SJCRH30 (cell line): Measurements from ENCODE around the gene ABI2. TPM values are rescaled to one million over a fixed set of nuclear protein-coding genes. Genes with fewer than 3 reads are reported as not detected.

Experiments used
- DNase-seq, 2 experiments: peaks; one replicate each; pipeline ENCODE4 v3.0.0-alpha.2; 2015 to 2020
- H3K27ac ChIP-seq: fragments of 250-450 bp; sonication (Bioruptor Pico); 2 replicates; pipeline ENCODE4 v1.5.1; 2020; ENCODE audit warnings: mild to moderate bottlenecking, moderate library complexity
- H3K27me3 ChIP-seq: fragments of 250-450 bp; sonication (Bioruptor Pico); 2 replicates; pipeline ENCODE4 v1.5.1; 2020; ENCODE audit warnings: mild to moderate bottlenecking, moderate library complexity
- H3K36me3 ChIP-seq: fragments of 250-450 bp; sonication (Bioruptor Pico); 2 replicates; pipeline ENCODE4 v1.5.1; 2020; ENCODE audit warnings: mild to moderate bottlenecking, moderate library complexity
- H3K4me1 ChIP-seq: fragments of 250-450 bp; sonication (Bioruptor Pico); 2 replicates; pipeline ENCODE4 v1.5.1; 2020; ENCODE audit warnings: mild to moderate bottlenecking, moderate library complexity
- H3K4me3 ChIP-seq: fragments of 250-450 bp; sonication (Bioruptor Pico); 2 replicates; pipeline ENCODE4 v1.5.1; 2020; ENCODE audit warnings: mild to moderate bottlenecking, moderate library complexity
- H3K9me3 ChIP-seq: fragments of 250-450 bp; sonication (Bioruptor Pico); replicated peaks from 2 replicates; pipeline ENCODE4 v1.5.1; 2020; ENCODE audit warnings: mild to moderate bottlenecking, moderate library complexity
- total RNA-seq: library from RNA; depleted of rRNA; stranded (reverse); fragments of >200 nt; shearing (Covaris generic); gene quantifications from 2 replicates; pipeline ENCODE4 v1.2.3, GENCODE V29; 2014

Gene ABI2
- total RNA-seq, 1 experiment from 2014 or later, result 95.0 TPM

DNA sequence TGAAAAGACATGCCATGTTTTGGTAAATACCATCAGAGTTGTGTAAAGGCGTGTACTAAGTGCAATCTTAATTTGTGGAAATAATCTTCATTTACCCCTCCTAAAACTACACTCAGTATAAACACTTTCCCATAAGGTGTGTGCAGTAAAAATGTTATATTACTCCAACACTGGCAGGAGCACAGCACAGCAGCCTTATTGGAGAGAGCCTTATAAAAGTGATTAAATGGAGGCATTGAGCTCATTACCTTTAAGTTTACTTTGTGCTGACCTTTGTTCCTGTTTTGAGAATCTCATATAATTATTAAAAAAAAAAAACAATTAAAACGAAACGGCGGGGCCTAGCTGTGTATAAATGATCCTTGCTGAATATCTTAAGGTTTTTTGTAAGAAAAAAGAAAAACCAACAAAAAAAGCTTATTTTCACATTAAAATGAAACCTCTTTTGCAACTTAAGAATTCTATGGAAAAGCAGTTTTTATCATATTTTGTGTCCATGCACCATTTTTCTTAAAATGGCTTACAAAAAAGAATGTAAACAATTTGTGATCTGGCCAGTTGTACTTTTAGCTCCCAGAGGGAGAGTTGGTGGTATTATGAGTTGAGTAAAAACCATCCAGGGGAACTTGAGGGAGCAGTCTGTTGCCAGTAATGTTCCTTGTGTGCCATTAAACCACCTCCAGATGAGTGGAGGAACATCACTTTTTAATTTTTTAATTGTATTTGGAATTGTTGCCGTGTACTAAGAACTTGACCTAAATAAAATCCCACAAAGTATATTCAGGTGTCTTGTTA is 103.4 kb downstream of the ABI2 start:
- no peak for DNase-seq
- no peak overlapping the region for H3K27ac ChIP-seq
- no peak overlapping the region for H3K4me3 ChIP-seq
- no peaks in the 10 kb centered on the region for H3K4me1 ChIP-seq
- H3K36me3 ChIP-seq, result peaks cover 26% of the 10 kb centered on the region
- no peaks in the 10 kb centered on the region for H3K27me3 ChIP-seq
- no peaks in the 10 kb centered on the region for H3K9me3 ChIP-seq

DNA sequence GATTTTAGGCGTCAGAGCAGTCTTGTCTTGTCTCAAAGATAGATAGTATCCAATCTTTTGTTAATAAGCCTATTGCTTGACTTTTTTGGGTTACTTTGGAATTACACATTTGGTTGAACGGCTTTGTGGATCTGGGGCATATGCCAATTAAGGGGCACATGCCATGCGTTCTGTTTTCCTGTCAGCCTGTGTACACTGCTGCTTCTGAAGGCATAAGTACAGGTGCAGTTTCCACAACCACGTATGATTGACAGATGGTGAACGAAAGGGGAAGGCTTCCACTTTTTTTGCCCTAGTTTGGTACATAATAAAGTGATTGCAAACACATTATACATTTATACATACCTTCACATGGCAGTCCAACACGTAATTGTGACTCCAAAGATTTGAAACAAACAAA is 104.6 kb downstream of the ABI2 start:
- Histone ChIP-seq H3K9me3 (no peaks in the 10 kb centered on the region), H3K4me3 (no peak overlapping the region), H3K27me3 (no peaks in the 10 kb centered on the region), H3K4me1 (no peaks in the 10 kb centered on the region), H3K27ac (no peak overlapping the region), H3K36me3 (peaks cover 36% of the 10 kb centered on the region)
- no peak for DNase-seq

- no peaks in the 10 kb centered on the region for H3K27me3 ChIP-seq
- DNase-seq, result no peak
- no peaks in the 10 kb centered on the region for H3K4me1 ChIP-seq
- no peaks in the 10 kb centered on the region for H3K9me3 ChIP-seq
- no peak overlapping the region for H3K27ac ChIP-seq
- peaks cover 53% of the 10 kb centered on the region for H3K36me3 ChIP-seq
- H3K4me3 ChIP-seq, result no peak overlapping the region
These were observed 108.3 kb downstream of the ABI2 start for GRCh38 chr2:203436496-203436895.

DNA sequence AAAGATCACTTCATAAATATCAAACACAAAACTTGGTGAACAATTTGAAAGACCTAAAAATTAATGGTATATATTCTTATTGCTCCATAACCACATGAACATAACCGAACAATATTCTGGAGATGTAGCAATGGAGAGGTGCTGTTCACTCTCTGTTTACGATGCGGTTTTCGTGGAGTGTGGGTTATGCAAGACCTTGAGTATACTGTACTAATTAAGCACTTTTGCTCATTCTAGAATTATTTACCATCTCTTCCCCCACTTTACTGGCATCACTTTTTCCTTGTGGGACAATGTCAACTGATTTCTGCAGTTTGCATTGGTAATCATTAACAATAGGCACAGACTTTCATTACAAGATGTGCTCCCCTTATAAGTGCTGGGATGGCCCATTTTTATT is 109.3 kb downstream of the ABI2 start:
- Histone ChIP-seq H3K27ac (no peak overlapping the region), H3K4me1 (no peaks in the 10 kb centered on the region), H3K36me3 (peaks cover 64% of the 10 kb centered on the region), H3K27me3 (no peaks in the 10 kb centered on the region), H3K4me3 (no peak overlapping the region), H3K9me3 (no peaks in the 10 kb centered on the region)
- DNase-seq, result no peak

GRCh38 chr2:203438528-203438927 is 110.3 kb downstream of the ABI2 start:
- no peak overlapping the region for H3K4me3 ChIP-seq
- H3K9me3 ChIP-seq, result no peaks in the 10 kb centered on the region
- H3K27ac ChIP-seq, result no peak overlapping the region
- H3K4me1 ChIP-seq, result no peaks in the 10 kb centered on the region
- no peak for DNase-seq
- no peaks in the 10 kb centered on the region for H3K27me3 ChIP-seq
- H3K36me3 ChIP-seq, result peaks cover 72% of the 10 kb centered on the region

- Histone ChIP-seq H3K4me1 (no peaks in the 10 kb centered on the region), H3K4me3 (no peak overlapping the region), H3K36me3 (peaks cover 71% of the 10 kb centered on the region), H3K9me3 (no peaks in the 10 kb centered on the region), H3K27ac (no peak overlapping the region), H3K27me3 (no peaks in the 10 kb centered on the region)
- DNase-seq, result no peak
These were observed 112.5 kb downstream of the ABI2 start for GRCh38 chr2:203440671-203441070.

DNA sequence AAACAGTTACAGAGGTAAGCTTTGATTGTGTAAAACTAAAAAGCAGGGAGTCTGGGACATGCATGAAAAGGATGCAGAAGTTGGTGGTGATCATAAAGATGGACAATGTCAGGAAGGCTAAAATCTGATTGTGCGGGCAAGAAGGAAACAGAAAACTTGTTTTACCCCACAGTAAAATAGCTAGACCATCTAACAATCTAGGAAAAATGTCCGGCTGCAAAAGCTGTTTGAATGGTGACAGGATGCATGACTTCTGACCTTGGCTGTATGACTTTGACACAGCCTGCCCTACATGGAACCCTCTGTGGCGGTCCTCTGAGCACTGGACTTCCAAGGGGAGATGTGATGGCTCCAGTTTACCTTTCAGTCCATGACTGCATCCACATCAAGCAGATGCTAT is 113.3 kb downstream of the ABI2 start:
- H3K36me3 ChIP-seq, result peaks cover 71% of the 10 kb centered on the region
- no peaks in the 10 kb centered on the region for H3K4me1 ChIP-seq
- DNase-seq, result no peak
- H3K4me3 ChIP-seq, result no peak overlapping the region
- H3K27me3 ChIP-seq, result no peaks in the 10 kb centered on the region
- no peaks in the 10 kb centered on the region for H3K9me3 ChIP-seq
- H3K27ac ChIP-seq, result no peak overlapping the region

DNA sequence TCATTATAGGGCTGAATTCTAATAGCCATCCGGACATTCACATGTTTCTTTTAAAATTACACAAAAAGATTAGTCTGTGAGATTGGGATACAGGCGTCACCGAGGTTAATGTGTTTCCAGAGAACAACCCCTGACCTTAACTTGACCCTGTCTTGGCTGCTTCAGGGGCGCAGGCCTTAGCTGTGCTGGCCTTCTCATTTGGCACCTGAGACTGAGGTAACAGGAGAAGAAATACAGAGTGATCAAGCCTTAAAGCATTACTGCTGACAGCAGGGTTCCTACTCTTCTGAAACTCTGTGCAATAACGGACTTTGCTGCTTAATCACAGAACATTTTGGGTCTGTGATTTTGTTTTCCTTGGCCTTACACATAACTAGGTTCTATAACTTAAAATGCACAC is 114.3 kb downstream of the ABI2 start:
- no peak for DNase-seq
- no peak overlapping the region for H3K27ac ChIP-seq
- no peak overlapping the region for H3K4me3 ChIP-seq
- H3K4me1 ChIP-seq, result no peaks in the 10 kb centered on the region
- H3K9me3 ChIP-seq, result no peaks in the 10 kb centered on the region
- H3K27me3 ChIP-seq, result no peaks in the 10 kb centered on the region
- H3K36me3 ChIP-seq, result peaks cover 67% of the 10 kb centered on the region

GRCh38 chr2:203444738-203445137 is 116.5 kb downstream of the ABI2 start:
- H3K27me3 ChIP-seq, result no peaks in the 10 kb centered on the region
- peaks cover 64% of the 10 kb centered on the region for H3K36me3 ChIP-seq
- H3K27ac ChIP-seq, result no peak overlapping the region
- H3K4me1 ChIP-seq, result no peaks in the 10 kb centered on the region
- DNase-seq, result no peak
- no peak overlapping the region for H3K4me3 ChIP-seq
- H3K9me3 ChIP-seq, result no peaks in the 10 kb centered on the region

DNA sequence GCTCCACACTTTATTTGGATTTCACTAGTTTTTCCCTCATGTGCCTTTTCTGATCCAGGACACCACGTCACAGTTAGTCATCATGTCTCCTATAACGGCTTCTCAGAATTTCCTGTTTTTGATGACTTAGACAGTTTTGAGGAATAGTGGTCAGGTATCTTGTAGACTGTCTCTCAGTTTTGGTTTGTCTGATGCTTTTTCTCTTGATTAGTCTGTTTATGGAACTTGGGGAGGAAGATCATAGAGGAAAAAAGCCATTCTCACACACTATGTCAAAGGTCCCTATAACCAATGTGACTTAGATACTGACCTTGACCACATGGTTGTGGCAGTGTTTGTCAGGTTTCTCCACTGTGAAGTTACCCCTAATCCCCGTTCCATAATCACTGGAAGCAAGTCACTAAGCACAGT is 117.9 kb downstream of the ABI2 start:
- no peaks in the 10 kb centered on the region for H3K9me3 ChIP-seq
- H3K4me3 ChIP-seq, result no peak overlapping the region
- DNase-seq, result no peak
- H3K27ac ChIP-seq, result no peak overlapping the region
- no peaks in the 10 kb centered on the region; the same call in 1 of the 2 replicates for H3K4me1 ChIP-seq
- peaks cover 71% of the 10 kb centered on the region for H3K36me3 ChIP-seq
- H3K27me3 ChIP-seq, result no peaks in the 10 kb centered on the region

DNA sequence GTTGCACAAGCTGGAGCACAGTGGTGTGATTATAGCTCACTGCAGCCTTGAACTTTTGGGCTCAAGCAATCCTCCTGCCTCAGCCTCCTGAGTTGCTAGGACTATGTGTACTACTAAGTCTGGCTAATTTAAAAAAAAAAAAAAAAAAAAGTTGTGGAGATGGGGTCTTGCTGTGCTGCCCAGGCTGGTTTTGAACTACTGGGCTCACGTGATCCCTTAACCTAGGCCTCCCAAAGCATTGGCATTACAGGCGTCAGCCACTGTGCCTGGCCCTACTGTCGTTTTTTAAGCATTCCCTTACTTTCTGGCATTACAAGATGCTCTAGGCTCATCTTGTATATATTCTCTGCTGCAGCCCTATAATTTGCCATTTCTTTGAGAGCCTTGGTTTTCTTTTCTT is 118.6 kb downstream of the ABI2 start:
- no peak for DNase-seq
- peaks cover 73% of the 10 kb centered on the region for H3K36me3 ChIP-seq
- H3K9me3 ChIP-seq, result no peaks in the 10 kb centered on the region
- no peaks in the 10 kb centered on the region for H3K27me3 ChIP-seq
- no peak overlapping the region for H3K4me3 ChIP-seq
- H3K4me1 ChIP-seq, result no peaks in the 10 kb centered on the region; the same call in 1 of the 2 replicates
- H3K27ac ChIP-seq, result no peak overlapping the region

DNA sequence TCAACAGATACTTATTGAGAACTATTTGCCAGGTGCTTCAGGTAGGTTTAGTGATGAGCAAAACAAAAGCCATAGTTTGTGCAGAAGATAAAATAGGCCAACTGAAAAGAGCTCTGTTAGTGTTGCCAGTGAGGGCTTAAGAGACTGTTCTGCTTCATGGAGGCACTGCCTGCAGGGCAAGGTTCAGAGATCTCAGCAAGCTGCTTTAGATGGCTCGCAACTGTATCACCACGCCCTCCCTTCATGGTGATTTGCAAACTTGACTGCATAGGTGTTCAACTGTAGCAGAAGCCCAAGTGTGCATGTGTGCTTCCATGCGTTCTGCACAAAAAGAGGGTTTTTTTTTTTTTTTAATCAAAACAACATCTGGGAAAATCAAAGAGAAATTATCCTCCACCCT is 122.4 kb downstream of the ABI2 start:
- no peak for DNase-seq
- H3K36me3 ChIP-seq, result peaks cover 65% of the 10 kb centered on the region
- no peak overlapping the region for H3K27ac ChIP-seq
- no peaks in the 10 kb centered on the region for H3K9me3 ChIP-seq
- H3K4me1 ChIP-seq, result no peaks in the 10 kb centered on the region; the same call in 1 of the 2 replicates
- H3K27me3 ChIP-seq, result no peaks in the 10 kb centered on the region
- no peak overlapping the region for H3K4me3 ChIP-seq

DNA sequence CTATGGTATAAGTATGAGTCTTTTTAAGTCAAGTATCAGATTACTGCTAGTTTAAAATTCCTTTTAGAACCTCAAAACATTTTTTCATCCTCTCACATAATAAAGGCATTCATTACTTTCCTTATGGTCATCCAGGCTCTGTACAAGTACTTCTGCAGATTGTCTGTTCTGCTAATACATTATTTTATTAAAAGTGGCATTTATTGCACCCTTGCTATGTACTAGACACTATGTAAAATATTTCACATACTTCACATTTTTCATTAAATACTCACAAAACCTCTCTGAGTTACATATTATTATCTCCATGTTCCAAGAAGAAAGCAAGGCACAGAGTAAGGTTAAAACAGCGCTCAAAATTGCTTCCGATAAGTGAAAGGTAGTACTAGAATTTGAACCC is 122.8 kb downstream of the ABI2 start:
- no peaks in the 10 kb centered on the region; the same call in 1 of the 2 replicates for H3K4me1 ChIP-seq
- no peaks in the 10 kb centered on the region for H3K27me3 ChIP-seq
- no peaks in the 10 kb centered on the region for H3K9me3 ChIP-seq
- no peak overlapping the region for H3K4me3 ChIP-seq
- peaks cover 61% of the 10 kb centered on the region for H3K36me3 ChIP-seq
- no peak for DNase-seq
- no peak overlapping the region for H3K27ac ChIP-seq

- no peak overlapping the region for H3K27ac ChIP-seq
- peaks cover 62% of the 10 kb centered on the region for H3K36me3 ChIP-seq
- no peaks in the 10 kb centered on the region for H3K27me3 ChIP-seq
- H3K9me3 ChIP-seq, result no peaks in the 10 kb centered on the region
- no peak for DNase-seq
- no peaks in the 10 kb centered on the region; the same call in 1 of the 2 replicates for H3K4me1 ChIP-seq
- no peak overlapping the region for H3K4me3 ChIP-seq
These were observed 123.5 kb downstream of the ABI2 start for GRCh38 chr2:203451689-203452088.

- no peak overlapping the region for H3K27ac ChIP-seq
These were observed 125.8 kb downstream of the ABI2 start for GRCh38 chr2:203453858-203454451.

More at GRCh38 chr2:203453858-203454451, 125.8 kb downstream of the ABI2 start:
- Histone ChIP-seq H3K4me1 (no peaks in the 10 kb centered on the region; the same call in 1 of the 2 replicates), H3K9me3 (no peaks in the 10 kb centered on the region), H3K27me3 (no peaks in the 10 kb centered on the region), H3K36me3 (peaks cover 61% of the 10 kb centered on the region), H3K4me3 (no peak overlapping the region)
- peak; percentile 27 to 74 for DNase-seq
